HG02798 (cell line): ENCODE results near the gene FAM118B.
"Not testable (repeated sequence)": the region's sequence is repeated elsewhere in the genome, so short reads cannot be mapped to it uniquely, and the experiment has no call there.

Source experiments
- ATAC-seq: cut with Tn5 transposase; IDR thresholded peaks from one replicate; pipeline ENCODE4 v1.9.1; 2021; ENCODE audit warnings: mild to moderate bottlenecking; ENCODE audit not compliant: unreplicated experiment, poor library complexity

Gene FAM118B

DNA sequence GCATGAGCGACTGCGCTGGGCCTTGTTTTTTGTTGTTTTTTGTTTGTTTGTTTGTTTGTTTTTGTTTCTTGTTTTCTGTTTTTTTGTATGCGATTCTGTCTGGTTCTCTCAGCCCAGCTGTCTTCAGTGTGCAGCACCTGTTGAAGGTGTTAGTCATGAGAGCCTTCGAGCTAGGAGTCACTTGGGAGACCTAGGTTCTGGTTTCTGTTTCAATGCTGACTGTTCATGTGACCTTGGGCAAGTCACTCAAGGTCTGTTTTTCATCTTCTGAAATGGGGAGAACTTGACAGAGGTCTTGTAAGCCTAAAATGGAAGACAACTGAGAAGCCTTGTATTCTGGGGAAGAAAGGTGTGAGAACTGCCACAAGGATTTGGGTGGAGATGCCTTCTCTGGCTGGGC is 94.1 kb downstream of the FAM118B start:
- peak; percentile 66 for ATAC-seq

DNA sequence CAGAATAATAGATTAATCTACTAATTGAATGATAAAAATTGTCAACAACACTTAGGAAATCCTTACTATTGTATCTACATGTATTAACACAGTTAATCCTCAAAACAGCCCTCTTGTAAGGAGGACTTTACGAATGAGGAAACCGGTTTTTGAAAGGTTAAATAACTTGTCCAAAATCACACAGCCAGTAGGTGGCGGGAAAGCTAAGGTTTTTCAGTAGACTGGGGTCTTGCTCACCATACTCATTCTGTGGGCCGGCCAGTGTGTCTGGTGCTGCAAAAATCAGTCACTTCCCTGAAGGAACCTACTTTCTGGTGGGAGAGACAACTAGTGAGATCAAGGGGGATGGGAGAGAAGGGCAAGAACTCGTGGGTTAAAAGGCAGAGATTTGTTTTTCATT is 96.1 kb downstream of the FAM118B start:
- no peak for ATAC-seq

DNA sequence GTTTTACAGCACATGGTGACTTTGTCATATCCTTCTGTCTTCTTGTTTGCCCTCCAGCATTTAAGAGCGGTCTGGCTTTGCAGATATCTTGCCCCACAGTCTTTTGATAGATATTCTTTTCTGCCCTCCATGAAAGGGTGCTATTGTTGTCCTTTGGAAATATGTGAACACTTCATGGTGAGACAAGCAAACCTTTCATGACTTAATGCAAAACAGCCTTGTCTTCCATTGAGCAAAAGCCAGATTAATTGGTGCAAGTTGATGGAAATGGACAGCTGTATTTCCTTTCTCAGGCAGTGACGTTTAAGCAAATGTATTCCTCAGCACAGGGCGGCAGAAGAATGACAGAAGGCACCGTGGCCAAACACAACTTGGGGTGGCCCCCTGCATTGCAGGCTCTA is 96.7 kb downstream of the FAM118B start:
- no peak for ATAC-seq

DNA sequence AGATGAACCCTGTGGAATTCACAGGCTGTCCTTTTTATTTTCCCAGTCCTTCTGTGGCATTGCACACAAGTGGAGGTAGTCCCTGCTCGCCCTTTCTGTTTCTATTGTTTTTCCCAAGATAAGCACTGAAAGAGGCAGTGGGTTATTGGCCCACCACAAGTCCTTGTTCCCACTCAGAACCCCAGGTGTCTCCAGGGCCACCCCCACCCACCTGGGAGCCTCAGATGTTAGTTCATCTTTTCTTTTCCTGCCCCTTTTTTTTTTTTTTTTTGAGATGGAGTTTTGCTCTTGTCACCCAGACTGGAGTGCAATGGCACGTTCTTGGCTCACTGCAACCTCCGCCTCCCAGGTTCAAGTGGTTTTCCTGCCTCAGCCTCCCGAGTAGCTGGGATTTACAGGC is 97.2 kb downstream of the FAM118B start:
- ATAC-seq, result not testable (repeated sequence)

- ATAC-seq, result peak; percentile 39
Measured at GRCh38 chr11:126310200-126310991, 98.8 kb downstream of the FAM118B start.

DNA sequence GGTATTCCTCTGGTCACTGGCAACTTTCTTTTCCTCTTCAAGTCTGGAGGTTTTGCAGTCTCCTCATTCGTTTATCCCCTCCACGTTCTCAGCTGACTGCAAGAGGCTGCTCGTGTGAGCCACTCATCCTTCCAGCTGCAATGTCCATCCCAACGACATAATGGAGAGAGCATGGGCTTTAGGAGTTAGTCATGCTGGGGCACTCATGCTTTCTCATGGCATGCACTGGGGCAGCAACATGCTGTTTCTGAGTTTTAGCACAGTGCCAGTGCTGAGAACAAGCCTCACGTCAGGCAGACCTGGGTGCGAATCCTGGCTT is 99.4 kb downstream of the FAM118B start:
- ATAC-seq, result no peak

- ATAC-seq, result peak; percentile 76
Measured at GRCh38 chr11:126311401-126312291, 100.1 kb downstream of the FAM118B start.
